D721Med (cell line): ENCODE data around the gene SDHA.
"Not testable (repeated sequence)": the region's sequence is repeated elsewhere in the genome, so short reads cannot be mapped to it uniquely, and the experiment has no call there.

ENCODE experiments used
- DNase-seq: peaks from one replicate; pipeline ENCODE4 v3.0.0; 2011; ENCODE audit warnings: low spot score; ENCODE audit not compliant: insufficient read length
- FAIRE-seq: peaks from 2 replicates; lab custom pipeline; 2011; peaks lifted over from hg19 to GRCh38; lab: Jason Lieb, UNC
- TF ChIP-seq, protein P1 (sequence below): IDR thresholded peaks from 2 replicates; pipeline ENCODE4 v1.5.1; 2012; ENCODE audit warnings: mild to moderate bottlenecking, control low read depth; ENCODE audit not compliant: insufficient read depth; ENCODE audit errors: missing control alignments

Gene SDHA

DNA sequence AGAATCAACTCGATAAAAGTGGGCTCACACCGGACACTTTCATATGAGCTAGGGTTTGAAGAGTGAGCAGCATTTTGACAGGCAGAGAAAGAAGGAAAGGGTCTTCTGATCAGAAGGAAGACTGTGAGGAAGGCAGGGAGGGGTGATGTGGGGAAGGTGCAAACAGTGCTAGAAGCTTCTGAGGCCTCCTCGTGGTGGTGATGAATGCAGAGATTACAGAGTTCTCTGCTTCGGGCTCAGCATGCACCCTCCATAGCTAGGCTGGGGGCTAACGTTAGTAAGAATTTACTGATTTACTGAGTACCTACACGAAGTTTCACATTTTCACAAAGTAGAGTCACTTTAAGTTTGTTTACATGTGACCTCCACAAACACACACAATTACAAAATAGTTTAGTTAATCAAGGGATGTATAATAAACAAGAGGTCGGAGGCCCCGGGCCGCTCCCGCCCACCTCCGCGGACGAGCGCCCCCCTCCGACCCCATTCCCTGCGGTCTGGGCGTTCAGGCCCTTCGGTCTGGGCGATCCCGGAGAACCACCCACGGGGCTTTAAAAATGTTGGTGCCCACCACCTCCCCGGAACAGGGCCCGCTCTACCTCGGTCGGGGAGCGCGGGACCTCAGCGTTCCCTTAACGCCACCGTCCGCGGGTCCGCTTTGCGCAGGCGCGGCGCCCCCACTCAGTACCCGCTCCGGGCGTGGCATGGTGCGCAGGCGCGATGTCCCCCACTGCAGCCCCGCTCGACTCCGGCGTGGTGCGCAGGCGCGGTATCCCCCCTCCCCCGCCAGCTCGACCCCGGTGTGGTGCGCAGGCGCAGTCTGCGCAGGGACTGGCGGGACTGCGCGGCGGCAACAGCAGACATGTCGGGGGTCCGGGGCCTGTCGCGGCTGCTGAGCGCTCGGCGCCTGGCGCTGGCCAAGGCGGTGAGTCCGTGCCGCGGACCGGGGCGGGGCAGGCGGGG, at the start of gene SDHA, which contains the start of gene CCDC127:
Gene SDHA (plus strand): TSS at position 827 of the 963 bp plus-strand sequence. CDS start 36 bp downstream, at position 863.
Gene CCDC127 (minus strand): TSS at position 660 of the 963 bp plus-strand sequence. CDS start 1,304 bp downstream, outside the sequence.
- FAIRE-seq = not testable (repeated sequence)
- peak; percentile 85 for DNase-seq
- TF ChIP-seq, protein P1, sequence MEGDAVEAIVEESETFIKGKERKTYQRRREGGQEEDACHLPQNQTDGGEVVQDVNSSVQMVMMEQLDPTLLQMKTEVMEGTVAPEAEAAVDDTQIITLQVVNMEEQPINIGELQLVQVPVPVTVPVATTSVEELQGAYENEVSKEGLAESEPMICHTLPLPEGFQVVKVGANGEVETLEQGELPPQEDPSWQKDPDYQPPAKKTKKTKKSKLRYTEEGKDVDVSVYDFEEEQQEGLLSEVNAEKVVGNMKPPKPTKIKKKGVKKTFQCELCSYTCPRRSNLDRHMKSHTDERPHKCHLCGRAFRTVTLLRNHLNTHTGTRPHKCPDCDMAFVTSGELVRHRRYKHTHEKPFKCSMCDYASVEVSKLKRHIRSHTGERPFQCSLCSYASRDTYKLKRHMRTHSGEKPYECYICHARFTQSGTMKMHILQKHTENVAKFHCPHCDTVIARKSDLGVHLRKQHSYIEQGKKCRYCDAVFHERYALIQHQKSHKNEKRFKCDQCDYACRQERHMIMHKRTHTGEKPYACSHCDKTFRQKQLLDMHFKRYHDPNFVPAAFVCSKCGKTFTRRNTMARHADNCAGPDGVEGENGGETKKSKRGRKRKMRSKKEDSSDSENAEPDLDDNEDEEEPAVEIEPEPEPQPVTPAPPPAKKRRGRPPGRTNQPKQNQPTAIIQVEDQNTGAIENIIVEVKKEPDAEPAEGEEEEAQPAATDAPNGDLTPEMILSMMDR = peak; percentile 34

DNA sequence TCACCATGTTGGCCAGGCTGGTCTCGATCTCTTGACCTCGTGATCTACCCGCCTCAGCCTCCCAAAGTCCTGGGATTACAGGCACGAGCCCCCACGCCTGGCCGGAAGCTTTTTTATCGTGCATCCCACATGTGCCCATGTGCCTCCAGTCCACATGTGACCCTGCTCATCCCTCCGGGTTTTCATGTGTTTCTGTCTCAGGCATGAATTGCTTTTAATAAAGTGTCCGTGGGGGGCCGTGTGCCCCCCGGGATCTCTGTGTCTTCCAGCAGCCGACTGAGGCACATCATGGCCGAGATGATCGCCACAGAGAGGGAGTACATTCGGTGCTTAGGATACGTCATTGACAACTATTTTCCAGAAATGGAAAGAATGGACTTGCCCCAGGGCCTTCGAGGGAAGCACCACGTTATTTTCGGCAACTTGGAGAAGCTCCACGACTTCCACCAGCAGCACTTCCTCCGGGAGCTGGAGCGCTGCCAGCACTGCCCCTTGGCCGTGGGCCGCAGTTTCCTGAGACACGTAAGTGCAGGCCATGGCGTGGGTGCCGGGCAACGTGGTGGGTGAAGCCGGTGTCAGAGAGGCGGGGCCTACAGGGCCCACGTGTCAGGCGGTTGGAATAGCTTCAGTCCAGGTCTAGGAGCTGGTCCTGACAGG, 48.9 kb upstream of the SDHA start:
- FAIRE-seq (no peak), DNase-seq (no peak)
- TF ChIP-seq, protein P1 = no peak

GRCh38 chr5:169728-170094, 48.4 kb upstream of the SDHA start:
- FAIRE-seq = no peak
- TF ChIP-seq, protein P1 = no peak
- no peak for DNase-seq

- DNase-seq (no peak), FAIRE-seq (no peak)
- TF ChIP-seq, protein P1 = no peak
Measured at GRCh38 chr5:170971-171800, 46.9 kb upstream of the SDHA start.

DNA sequence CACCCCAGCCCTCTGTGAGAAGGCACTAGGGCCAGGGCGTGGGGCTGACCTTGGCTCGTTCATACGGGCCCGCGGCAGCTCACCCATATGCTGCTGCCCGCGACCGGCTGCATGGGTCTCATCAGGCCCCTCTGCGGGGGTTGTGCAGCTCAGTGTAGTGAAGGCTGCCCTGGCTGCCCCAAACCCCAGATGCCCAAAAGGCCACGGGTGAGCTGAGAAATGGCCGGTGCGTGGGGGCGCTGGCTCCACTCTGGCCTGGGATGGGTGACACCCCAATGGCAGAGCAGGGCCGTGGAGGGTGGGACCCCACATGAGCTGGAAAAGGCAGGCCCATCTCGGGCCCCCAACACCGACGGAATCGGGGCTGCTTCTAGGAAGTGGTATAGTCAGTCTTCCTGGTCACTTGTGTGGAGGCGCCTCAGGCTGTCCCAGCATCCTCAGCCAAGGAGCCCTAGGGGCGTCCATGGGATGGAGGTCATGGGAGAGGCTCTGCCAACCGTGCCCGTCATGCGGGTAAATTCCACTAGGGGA, 46.3 kb upstream of the SDHA start:
- DNase-seq (no peak), FAIRE-seq (no peak)
- TF ChIP-seq, protein P1 = no peak

DNA sequence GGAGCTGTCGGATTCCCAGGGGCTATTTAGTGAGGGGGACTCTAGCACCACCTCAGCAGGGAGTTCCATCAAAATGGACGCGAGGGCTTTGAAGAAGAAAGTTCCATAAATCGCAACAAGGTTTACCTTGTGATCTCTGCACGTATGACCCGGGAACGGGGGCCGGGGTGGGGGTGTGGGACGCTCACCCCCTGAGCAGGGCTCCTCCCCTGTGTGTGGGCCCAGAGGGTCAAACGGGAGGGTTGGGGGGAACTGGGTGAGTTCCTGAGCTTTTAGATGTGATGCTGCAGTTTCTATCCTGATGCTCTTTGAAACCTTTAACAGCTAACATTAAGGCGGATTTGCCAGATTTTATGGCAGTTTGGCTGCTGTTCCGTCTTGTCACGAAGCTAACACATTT, 45.7 kb upstream of the SDHA start:
- FAIRE-seq (no peak), DNase-seq (no peak)
- TF ChIP-seq, protein P1 = no peak
